Hematopoietic multipotent progenitor cell treated with erythropoietin and hydrocortisone succinate and interleukin-3 and kit ligand, for 8 days (in vitro differentiated cells): ENCODE results near the gene AXL.

Experiments
- DNase-seq: peaks from one replicate; pipeline ENCODE4 v3.0.0-alpha.2; 2015

Gene AXL

DNA sequence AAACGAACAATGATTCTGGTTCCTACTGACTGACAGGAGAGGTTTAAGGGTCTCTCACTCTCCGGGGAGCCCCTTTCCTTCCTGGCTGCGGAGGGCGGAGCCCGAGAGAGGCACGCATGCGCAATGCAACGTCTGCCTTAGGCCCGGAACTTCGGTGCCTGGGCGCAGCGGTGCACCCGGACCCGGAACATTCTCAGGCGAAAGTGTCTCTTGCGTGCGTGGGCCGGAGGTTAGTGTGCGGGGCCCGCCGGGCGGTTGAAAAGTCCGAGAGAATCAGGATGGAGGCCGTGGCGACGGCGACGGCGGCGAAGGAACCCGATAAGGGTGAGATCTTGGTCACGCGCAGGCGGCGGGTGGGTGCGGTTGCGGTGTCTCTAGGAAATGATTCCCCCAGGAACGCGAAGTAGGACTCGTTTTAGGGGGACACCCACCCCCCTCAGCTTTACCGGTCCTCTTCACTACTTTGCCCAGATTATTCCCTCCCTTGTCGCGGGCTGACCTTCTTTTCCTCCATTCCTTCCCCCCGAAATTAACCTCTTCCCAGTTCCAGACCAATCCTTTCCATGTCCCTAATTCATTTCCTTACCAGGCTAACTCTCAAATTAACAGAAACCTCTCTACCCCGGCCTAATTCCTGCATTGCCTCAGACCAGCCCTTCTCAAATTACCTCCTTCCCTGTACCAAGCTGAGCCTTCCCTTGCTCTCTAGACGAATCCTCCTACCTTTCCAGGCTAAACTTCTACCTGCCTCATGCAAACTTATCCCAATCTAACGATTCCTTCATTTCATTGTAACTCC is 91.2 kb downstream of the AXL start, which contains the start of gene CCDC97:
CCDC97 (plus strand) TSS at position 140 of the 799 bp plus-strand sequence; CDS start at position 279, 139 bp downstream.
- peak; percentile 88 for DNase-seq

DNA sequence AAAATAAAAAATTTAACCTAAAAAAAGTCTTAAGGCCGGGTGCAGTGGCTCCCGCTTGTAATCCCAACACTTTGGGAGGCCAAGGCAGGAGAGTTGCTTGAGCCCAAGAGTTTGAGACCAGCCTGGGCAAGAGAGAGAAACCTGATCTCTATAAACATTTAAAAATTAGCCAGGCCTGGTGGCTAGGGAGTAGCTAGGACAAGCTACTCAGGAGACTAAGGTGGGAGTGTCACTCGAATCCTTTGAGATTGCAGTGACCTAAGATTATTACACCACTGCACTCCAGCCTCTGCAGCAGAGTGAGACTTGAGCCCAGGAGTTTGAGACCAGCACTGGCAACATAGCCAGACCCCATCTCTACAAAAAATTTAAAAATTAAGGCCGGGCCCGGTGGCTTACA is 92.0 kb downstream of the AXL start:
- no peak for DNase-seq
